ENCODE measurements around the gene WWC1. TPM values are rescaled to one million over a fixed set of nuclear protein-coding genes. Genes with fewer than 3 reads are reported as not detected.

WWC1 gene
- total RNA-seq, 1 experiment from 2014 or later: 29.4 TPM

GRCh38 chr5:168340487-168340886 lies 49.0 kb downstream of the WWC1 start:
- H3K4me1 ChIP-seq (ENCODE audit: control insufficient read depth, insufficient read depth, low read length): no peaks in the 10 kb centered on the region
- H3K9me3 ChIP-seq (ENCODE audit: control insufficient read depth, insufficient read depth, low read depth, low read length): no peaks in the 10 kb centered on the region
- no peak overlapping the region for H3K27ac ChIP-seq (ENCODE audit: low read length)
- POLR2A ChIA-PET: no interaction called here
- no peak for TF ChIP-seq CTCF (IDR thresholded peaks at IDR 0.05)
- no peak for TF ChIP-seq SIN3A (IDR thresholded peaks at IDR 0.05; ENCODE audit: borderline replicate concordance, insufficient read depth, low read depth, low read length)
- no peak for TF ChIP-seq TCF7L2 (IDR thresholded peaks at IDR 0.05; ENCODE audit: low read depth, low read length)
- no peak for TF ChIP-seq POLR2AphosphoS5 (IDR thresholded peaks at IDR 0.05; ENCODE audit: low read depth, low read length)
- no peak for TF ChIP-seq REST (IDR thresholded peaks at IDR 0.05; ENCODE audit: insufficient read depth in 1 of 2, low read depth in 2 of 2, low read length in 1 of 2)
- DNase-seq (ENCODE audit: low read depth, low spot score) (no peak), ATAC-seq (no peak)
- intact Hi-C loops (cut with micrococcal nuclease; ENCODE audit: unreplicated experiment): no loop called here
- H3K4me3 ChIP-seq (ENCODE audit: low read depth in 2 of 2, low read length in 2 of 2): no peak overlapping the region
- H3K27me3 ChIP-seq (ENCODE audit: control insufficient read depth, insufficient read depth, low read length): no peaks in the 10 kb centered on the region
- in situ Hi-C loops (cut with HindIII; ENCODE audit: low pct_unique_long_range_greater_than_20kb, low sequenced_read_pairs): no loop called here
- CTCF ChIA-PET: no interaction called here
- H3K36me3 ChIP-seq (ENCODE audit: control insufficient read depth, insufficient read depth, low read length): no peaks in the 10 kb centered on the region
- no TSS peak for BruUV-seq (replicated peaks)

GRCh38 chr5:168341178-168341577 lies 49.7 kb downstream of the WWC1 start:
- H3K36me3 ChIP-seq (ENCODE audit: control insufficient read depth, insufficient read depth, low read length): no peaks in the 10 kb centered on the region
- intact Hi-C loops (cut with micrococcal nuclease; ENCODE audit: unreplicated experiment): no loop called here
- ChIA-PET CTCF (interaction anchor here (0.6 kb wide), 1 partner anchor 1928 kb away, joined by 3 read pairs; no protein-coding TSS in a partner anchor), POLR2A (no interaction called here)
- H3K27ac ChIP-seq (ENCODE audit: low read length): no peak overlapping the region
- no peaks in the 10 kb centered on the region for H3K9me3 ChIP-seq (ENCODE audit: control insufficient read depth, insufficient read depth, low read depth, low read length)
- H3K27me3 ChIP-seq (ENCODE audit: control insufficient read depth, insufficient read depth, low read length): no peaks in the 10 kb centered on the region
- DNase-seq (ENCODE audit: low read depth, low spot score) (no peak), ATAC-seq (no peak)
- H3K4me1 ChIP-seq (ENCODE audit: control insufficient read depth, insufficient read depth, low read length): no peaks in the 10 kb centered on the region
- TF ChIP-seq SIN3A (IDR thresholded peaks at IDR 0.05; ENCODE audit: borderline replicate concordance, insufficient read depth, low read depth, low read length) (no peak), REST (IDR thresholded peaks at IDR 0.05; ENCODE audit: insufficient read depth in 1 of 2, low read depth in 2 of 2, low read length in 1 of 2) (no peak), POLR2AphosphoS5 (IDR thresholded peaks at IDR 0.05; ENCODE audit: low read depth, low read length) (no peak), CTCF (IDR thresholded peaks at IDR 0.05) (no peak), TCF7L2 (IDR thresholded peaks at IDR 0.05; ENCODE audit: low read depth, low read length) (no peak)
- in situ Hi-C loops (cut with HindIII; ENCODE audit: low pct_unique_long_range_greater_than_20kb, low sequenced_read_pairs): no loop called here
- H3K4me3 ChIP-seq (ENCODE audit: low read depth in 2 of 2, low read length in 2 of 2): no peak overlapping the region
- BruUV-seq (replicated peaks): no TSS peak

Data from Panc1 (cell line).